ENCODE results near the gene DUOX1. TPM values are rescaled to one million over a fixed set of nuclear protein-coding genes. Genes with fewer than 3 reads are reported as not detected.

DUOX1 gene
- total RNA-seq, 2 experiments from 2014 or later = not detected

DNA sequence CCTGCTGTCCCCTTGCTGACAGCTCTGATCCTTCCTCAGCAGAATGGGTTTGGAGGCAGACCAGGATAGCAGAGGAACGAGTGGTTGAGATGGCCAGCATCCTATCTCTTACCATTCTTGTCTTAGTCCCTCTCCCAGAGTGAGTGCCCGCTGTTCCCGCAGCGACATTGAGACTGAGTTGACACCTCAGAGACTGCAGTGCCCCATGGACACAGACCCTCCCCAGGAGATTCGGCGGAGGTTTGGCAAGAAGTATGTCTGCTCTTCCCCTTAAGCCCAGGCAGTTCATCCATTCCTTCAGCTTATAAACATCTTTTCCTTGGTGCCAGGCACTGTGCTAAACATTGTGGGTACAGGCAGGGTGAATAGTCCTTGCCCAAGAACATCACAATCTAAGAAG, 21.2 kb downstream of the DUOX1 start:
- TF ChIP-seq, protein P1, sequence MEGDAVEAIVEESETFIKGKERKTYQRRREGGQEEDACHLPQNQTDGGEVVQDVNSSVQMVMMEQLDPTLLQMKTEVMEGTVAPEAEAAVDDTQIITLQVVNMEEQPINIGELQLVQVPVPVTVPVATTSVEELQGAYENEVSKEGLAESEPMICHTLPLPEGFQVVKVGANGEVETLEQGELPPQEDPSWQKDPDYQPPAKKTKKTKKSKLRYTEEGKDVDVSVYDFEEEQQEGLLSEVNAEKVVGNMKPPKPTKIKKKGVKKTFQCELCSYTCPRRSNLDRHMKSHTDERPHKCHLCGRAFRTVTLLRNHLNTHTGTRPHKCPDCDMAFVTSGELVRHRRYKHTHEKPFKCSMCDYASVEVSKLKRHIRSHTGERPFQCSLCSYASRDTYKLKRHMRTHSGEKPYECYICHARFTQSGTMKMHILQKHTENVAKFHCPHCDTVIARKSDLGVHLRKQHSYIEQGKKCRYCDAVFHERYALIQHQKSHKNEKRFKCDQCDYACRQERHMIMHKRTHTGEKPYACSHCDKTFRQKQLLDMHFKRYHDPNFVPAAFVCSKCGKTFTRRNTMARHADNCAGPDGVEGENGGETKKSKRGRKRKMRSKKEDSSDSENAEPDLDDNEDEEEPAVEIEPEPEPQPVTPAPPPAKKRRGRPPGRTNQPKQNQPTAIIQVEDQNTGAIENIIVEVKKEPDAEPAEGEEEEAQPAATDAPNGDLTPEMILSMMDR (IDR thresholded peaks at IDR 0.05) = no peak
- CTCF ChIA-PET = interaction anchor here (1.3 kb wide), 1 partner anchor 33 kb away, joined by 6 read pairs; no protein-coding TSS in a partner anchor
- H3K9me3 Mint-ChIP-seq = no peaks in the 10 kb centered on the region
- H3K4me3 Mint-ChIP-seq = no peak overlapping the region
- no peak overlapping the region for H3K27ac Mint-ChIP-seq
- POLR2A ChIA-PET = no interaction called here
- no peaks in the 10 kb centered on the region for H3K27me3 Mint-ChIP-seq
- no peak for DNase-seq
- no peak for ATAC-seq
- H3K4me1 Mint-ChIP-seq (ENCODE audit: low read depth) = no peaks in the 10 kb centered on the region
- peaks cover 5% of the 10 kb centered on the region for H3K36me3 Mint-ChIP-seq (ENCODE audit: low read depth)
- intact Hi-C loops (cut with micrococcal nuclease) = no loop called here

GRCh38 chr15:45151998-45152828, 22.4 kb downstream of the DUOX1 start:
- no peaks in the 10 kb centered on the region for H3K4me1 Mint-ChIP-seq (ENCODE audit: low read depth)
- POLR2A ChIA-PET = no interaction called here
- TF ChIP-seq, protein P1 (IDR thresholded peaks at IDR 0.05) = no peak
- intact Hi-C loops (cut with micrococcal nuclease) = no loop called here
- CTCF ChIA-PET = no interaction called here
- H3K36me3 Mint-ChIP-seq (ENCODE audit: low read depth) = peaks cover 5% of the 10 kb centered on the region
- no peaks in the 10 kb centered on the region for H3K9me3 Mint-ChIP-seq
- no peak overlapping the region for H3K27ac Mint-ChIP-seq
- ATAC-seq (no peak), DNase-seq (no peak)
- no peak overlapping the region for H3K4me3 Mint-ChIP-seq
- H3K27me3 Mint-ChIP-seq = no peaks in the 10 kb centered on the region

- H3K27ac Mint-ChIP-seq = no peak overlapping the region
- DNase-seq (no peak), ATAC-seq (no peak)
- H3K27me3 Mint-ChIP-seq = no peaks in the 10 kb centered on the region
- ChIA-PET POLR2A (no interaction called here), CTCF (interaction anchor here (2.9 kb wide), 1 partner anchor 50 kb away, joined by 17 read pairs; no protein-coding TSS in a partner anchor)
- peaks cover 5% of the 10 kb centered on the region for H3K36me3 Mint-ChIP-seq (ENCODE audit: low read depth)
- TF ChIP-seq, protein P1 (IDR thresholded peaks at IDR 0.05) = no peak
- intact Hi-C loops (cut with micrococcal nuclease) = no loop called here
- no peaks in the 10 kb centered on the region for H3K9me3 Mint-ChIP-seq
- peaks cover 3% of the 10 kb centered on the region for H3K4me1 Mint-ChIP-seq (ENCODE audit: low read depth)
- no peak overlapping the region for H3K4me3 Mint-ChIP-seq
Measured at GRCh38 chr15:45155739-45156138, 25.9 kb downstream of the DUOX1 start.

- Mint-ChIP-seq H3K4me1 (ENCODE audit: low read depth) (peaks cover 3% of the 10 kb centered on the region), H3K27me3 (no peaks in the 10 kb centered on the region), H3K36me3 (ENCODE audit: low read depth) (peaks cover 5% of the 10 kb centered on the region), H3K4me3 (no peak overlapping the region), H3K27ac (no peak overlapping the region), H3K9me3 (no peaks in the 10 kb centered on the region)
- intact Hi-C loops (cut with micrococcal nuclease) = no loop called here
- CTCF ChIA-PET = interaction anchor here (0.9 to 2.9 kb wide), 3 partner anchors 30 to 48 kb away, joined by 3 to 17 read pairs (median 3); no protein-coding TSS in a partner anchor
- ATAC-seq (no peak), DNase-seq (no peak)
- TF ChIP-seq, protein P1 (IDR thresholded peaks at IDR 0.05) = no peak
- POLR2A ChIA-PET = no interaction called here
Measured at GRCh38 chr15:45156744-45157455, 27.1 kb downstream of the DUOX1 start.

GRCh38 chr15:45157974-45158373, 28.2 kb downstream of the DUOX1 start:
- Mint-ChIP-seq H3K9me3 (no peaks in the 10 kb centered on the region), H3K27me3 (no peaks in the 10 kb centered on the region), H3K4me3 (no peak overlapping the region), H3K27ac (no peak overlapping the region), H3K4me1 (ENCODE audit: low read depth) (peaks cover 3% of the 10 kb centered on the region), H3K36me3 (ENCODE audit: low read depth) (no peaks in the 10 kb centered on the region)
- TF ChIP-seq, protein P1 (IDR thresholded peaks at IDR 0.05) = no peak
- intact Hi-C loops (cut with micrococcal nuclease) = no loop called here
- ChIA-PET CTCF (interaction anchor here (0.7 to 2.9 kb wide), 4 partner anchors 31 to 273 kb away, joined by 3 to 17 read pairs (median 4); no protein-coding TSS in a partner anchor), POLR2A (interaction anchor here (1.3 kb wide), 1 partner anchor 96 kb away, joined by 3 read pairs; no protein-coding TSS in a partner anchor)
- DNase-seq (no peak), ATAC-seq (no peak)
